B cell (primary cell): ENCODE measurements around the gene COL25A1. TPM values are rescaled to one million over a fixed set of nuclear protein-coding genes. Genes with fewer than 3 reads are reported as not detected.

ENCODE experiments used
- ATAC-seq: fragments of 200-7000 bp; cut with Tn5 transposase; one replicate; pipeline ENCODE4 v1.10.0; 2021; ENCODE audit warnings: low read depth, mild to moderate bottlenecking, moderate number of reproducible peaks, moderate library complexity
- CTCF ChIA-PET: fragments of 350-600 bp; sonication (Branson Sonifier 250); formaldehyde crosslinking; loops from one replicate; lab custom pipeline; 2021; ENCODE audit warnings: antibody characterized with exemption, inconsistent platforms; lab: Charles Lee
- POLR2A ChIA-PET: fragments of 350-600 bp; sonication (Branson Sonifier 250); formaldehyde crosslinking; loops from one replicate; lab custom pipeline; 2021; ENCODE audit warnings: antibody characterized with exemption; lab: Charles Lee
- DNase-seq: peaks from one replicate; pipeline ENCODE4 v3.0.0; 2013
- H2AFZ ChIP-seq: 2 replicates; pipeline ENCODE4 v1.6.1; 2012; ENCODE audit warnings: mild to moderate bottlenecking, low read depth, low read length; ENCODE audit not compliant: insufficient read depth, poor library complexity, severe bottlenecking
- H3K27ac ChIP-seq, 2 donors: 1 replicate in 1 of 2; 2 replicates in 1 of 2; pipeline ENCODE4 v1.5.1; 2012 to 2013; ENCODE audit warnings: low read length in 2 of 2, mild to moderate bottlenecking in 2 of 2, moderate library complexity in 1 of 2
- H3K27me3 ChIP-seq, 4 experiments: fragments of 200-600 bp in 1 of 4; sonication (generic) in 1 of 4; replicated peaks in 1 of 4; 1 replicate in 2 of 4; 2 replicates in 2 of 4; pipeline versions ENCODE4 v1.6.1 to v1.7.0; 2013 to 2016; ENCODE audit warnings: low read length in 3 of 4, mild to moderate bottlenecking in 2 of 4, mixed read lengths in 1 of 4, moderate library complexity in 1 of 4; ENCODE audit not compliant: insufficient read depth in 4 of 4, control insufficient read depth in 3 of 4; ENCODE audit errors: control extremely low read depth in 1 of 4
- H3K36me3 ChIP-seq, 2 experiments: replicated peaks in 1 of 2; 1 replicate in 1 of 2; 2 replicates in 1 of 2; pipeline versions ENCODE4 v1.6.1 to v1.7.1; 2013; ENCODE audit warnings: low read length in 1 of 2; ENCODE audit not compliant: insufficient read depth in 2 of 2, control insufficient read depth in 1 of 2; ENCODE audit errors: control extremely low read depth in 1 of 2, extremely low read depth in 1 of 2
- H3K4me1 ChIP-seq, 2 donors: fragments of 200-600 bp in 1 of 2; sonication (generic) in 1 of 2; 1 replicate in 1 of 2; 2 replicates in 1 of 2; pipeline versions ENCODE4 v1.5.1 to v1.6.1; 2013 to 2017; ENCODE audit warnings: low read length in 2 of 2; ENCODE audit not compliant: control insufficient read depth in 2 of 2, insufficient read depth in 2 of 2
- H3K4me2 ChIP-seq: replicated peaks from 2 replicates; pipeline ENCODE3; 2012; ENCODE audit warnings: mild to moderate bottlenecking, low read depth, low read length; ENCODE audit not compliant: poor library complexity, severe bottlenecking
- H3K4me3 ChIP-seq, 5 experiments: fragments of 200-600 bp in 1 of 5; sonication (generic) in 1 of 5; 1 replicate in 3 of 5; 2 replicates in 2 of 5; pipeline versions ENCODE4 v1.5.1 to v1.7.0; 2011 to 2016; ENCODE audit warnings: low read length in 4 of 5, mild to moderate bottlenecking in 4 of 5, low read depth in 2 of 5, control low read depth in 1 of 5, moderate library complexity in 1 of 5; ENCODE audit not compliant: insufficient read depth in 1 of 5; ENCODE audit errors: control extremely low read depth in 1 of 5, extremely low read depth in 1 of 5
- H3K79me2 ChIP-seq: fragments of 200-600 bp; sonication (generic); one replicate; pipeline ENCODE4 v1.6.0; 2016; ENCODE audit warnings: low read length; ENCODE audit not compliant: control insufficient read depth, insufficient read depth
- H3K9ac ChIP-seq: fragments of 200-600 bp; sonication (generic); 2 replicates; pipeline ENCODE4 v1.6.1; 2017; ENCODE audit warnings: mild to moderate bottlenecking, low read length, moderate library complexity
- H3K9me3 ChIP-seq, 3 donors: one replicate each; pipeline versions ENCODE4 v1.6.1 to v1.7.1; 2013; ENCODE audit warnings: low read length in 2 of 3; ENCODE audit not compliant: control insufficient read depth in 2 of 3, insufficient read depth in 1 of 3; ENCODE audit errors: control extremely low read depth in 1 of 3
- H4K20me1 ChIP-seq: 2 replicates; pipeline ENCODE4 v1.6.0; 2012; ENCODE audit warnings: mild to moderate bottlenecking, low read length; ENCODE audit not compliant: insufficient read depth, control insufficient read depth, poor library complexity, severe bottlenecking
- H3K27ac Mint-ChIP-seq: one replicate; pipeline ENCODE4 v1.8.0; 2021; ENCODE audit warnings: mixed read lengths
- H3K27me3 Mint-ChIP-seq: one replicate; pipeline ENCODE4 v1.8.0; 2021; ENCODE audit warnings: mixed read lengths
- H3K4me1 Mint-ChIP-seq: one replicate; pipeline ENCODE4 v1.8.0; 2021; ENCODE audit warnings: mixed read lengths
- H3K4me3 Mint-ChIP-seq: one replicate; pipeline ENCODE4 v1.8.0; 2021; ENCODE audit warnings: mixed read lengths
- H3K9me3 Mint-ChIP-seq: one replicate; pipeline ENCODE4 v1.8.0; 2022; ENCODE audit warnings: mixed read lengths; ENCODE audit not compliant: insufficient read depth
- EZH2 ChIP-seq: IDR thresholded peaks from 2 replicates; pipeline ENCODE4 v1.6.1; 2012; ENCODE audit warnings: borderline replicate concordance, low read depth, mild to moderate bottlenecking, moderate library complexity, low read length; ENCODE audit not compliant: insufficient read depth, poor library complexity, severe bottlenecking
- WGBS: methylation state at CpG from one replicate; pipeline ENCODE4 v1.1.5; 2013; ENCODE audit warnings: missing lambda C conversion rate; ENCODE audit not compliant: insufficient coverage; 5-methylcytosine and 5-hydroxymethylcytosine counted together
- intact Hi-C: fragments of 100-400 bp; cut with micrococcal nuclease; formaldehyde crosslinking; loops from one replicate; pipeline ENCODE4 v1.10.0; 2022
- polyA plus RNA-seq: library from polyadenylated mRNA; depleted of rRNA; stranded (reverse); fragments of >200 nt; gene quantifications from 2 replicates; pipeline ENCODE4 v1.2.3, GENCODE V29; 2012
- total RNA-seq, 2 donors: library from RNA; stranded (reverse); fragments of 120-200 nt in 1 of 2; gene quantifications; 1 replicate in 1 of 2; 2 replicates in 1 of 2; pipeline versions ENCODE4 v1.2.3 to v1.2.4, GENCODE V29; 2013 to 2022
- TF ChIP-seq, protein P1 (sequence below): fragments of 200-600 bp; IDR thresholded peaks from one replicate; pipeline ENCODE4 v1.8.0; 2022; ENCODE audit warnings: antibody characterized with exemption, mild to moderate bottlenecking

Gene COL25A1
- total and polyA plus RNA-seq, 2 donors (not counting 1 experiment from before 2014, with no cell fraction given): not detected

DNA sequence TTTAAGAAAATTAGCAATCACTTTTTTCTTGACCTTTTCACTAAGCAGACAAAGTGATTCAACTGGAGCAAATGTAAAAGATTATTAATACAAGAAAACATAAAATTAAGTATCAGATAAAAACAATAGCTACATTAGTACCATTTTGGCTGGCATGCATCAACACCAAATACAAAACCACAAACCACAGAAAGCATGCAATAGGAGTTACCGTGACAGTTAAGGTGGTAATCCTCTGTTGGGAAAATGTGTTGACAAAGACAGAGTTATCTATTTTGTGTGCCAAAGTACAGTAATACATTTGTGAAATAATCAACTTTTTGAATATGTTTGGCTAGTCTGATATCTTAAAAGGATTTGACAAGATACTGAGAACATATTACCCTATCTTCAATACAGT, 449.8 kb downstream of the COL25A1 start:
- POLR2A ChIA-PET: no interaction called here
- no peak overlapping the region for H3K27ac Mint-ChIP-seq

DNA sequence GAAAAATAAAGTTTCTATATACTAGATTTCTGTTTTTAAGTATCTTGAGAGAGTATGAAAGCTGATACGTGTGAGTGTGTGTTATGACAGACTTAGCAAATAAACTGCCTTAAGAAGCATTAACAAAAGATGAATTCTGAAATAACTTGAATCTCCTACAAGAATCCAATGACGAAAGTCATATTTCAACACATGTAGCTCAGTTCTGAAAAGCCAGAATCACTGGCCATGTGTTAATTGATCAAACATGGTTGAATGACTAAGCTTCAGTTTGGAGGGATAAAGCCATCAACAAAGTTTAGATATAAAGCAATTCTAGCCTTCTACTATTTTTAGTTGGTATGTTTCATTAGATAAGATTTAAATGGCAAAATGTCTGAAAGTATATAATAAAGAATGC, 451.1 kb downstream of the COL25A1 start:
- no peak overlapping the region for H3K27ac ChIP-seq
- WGBS: no CpG with 5 or more reads among the region's 2 CpGs
- no peaks in the 10 kb centered on the region for H4K20me1 ChIP-seq
- ChIA-PET CTCF (interaction anchor here (0.6 kb wide), 1 partner anchor 177 kb away, joined by 3 read pairs; no protein-coding TSS in a partner anchor), POLR2A (no interaction called here)
- H3K4me3 Mint-ChIP-seq: no peak overlapping the region
- H3K9me3 ChIP-seq: no peaks in the 10 kb centered on the region
- H3K4me2 ChIP-seq: no peak overlapping the region
- intact Hi-C loops: no loop called here
- H3K4me1 Mint-ChIP-seq: peaks cover 14% of the 10 kb centered on the region
- H3K79me2 ChIP-seq: no peaks in the 10 kb centered on the region
- H3K9me3 Mint-ChIP-seq: no peaks in the 10 kb centered on the region
- no peak for DNase-seq
- no peak overlapping the region for H2AFZ ChIP-seq
- H3K4me1 ChIP-seq: peaks cover 13 to 15% of the 10 kb centered on the region in 2 donors
- no peak for ATAC-seq
- H3K27ac Mint-ChIP-seq: no peak overlapping the region
- H3K4me3 ChIP-seq: no peak overlapping the region
- H3K27me3 ChIP-seq: no peaks in the 10 kb centered on the region
- TF ChIP-seq, protein P1, sequence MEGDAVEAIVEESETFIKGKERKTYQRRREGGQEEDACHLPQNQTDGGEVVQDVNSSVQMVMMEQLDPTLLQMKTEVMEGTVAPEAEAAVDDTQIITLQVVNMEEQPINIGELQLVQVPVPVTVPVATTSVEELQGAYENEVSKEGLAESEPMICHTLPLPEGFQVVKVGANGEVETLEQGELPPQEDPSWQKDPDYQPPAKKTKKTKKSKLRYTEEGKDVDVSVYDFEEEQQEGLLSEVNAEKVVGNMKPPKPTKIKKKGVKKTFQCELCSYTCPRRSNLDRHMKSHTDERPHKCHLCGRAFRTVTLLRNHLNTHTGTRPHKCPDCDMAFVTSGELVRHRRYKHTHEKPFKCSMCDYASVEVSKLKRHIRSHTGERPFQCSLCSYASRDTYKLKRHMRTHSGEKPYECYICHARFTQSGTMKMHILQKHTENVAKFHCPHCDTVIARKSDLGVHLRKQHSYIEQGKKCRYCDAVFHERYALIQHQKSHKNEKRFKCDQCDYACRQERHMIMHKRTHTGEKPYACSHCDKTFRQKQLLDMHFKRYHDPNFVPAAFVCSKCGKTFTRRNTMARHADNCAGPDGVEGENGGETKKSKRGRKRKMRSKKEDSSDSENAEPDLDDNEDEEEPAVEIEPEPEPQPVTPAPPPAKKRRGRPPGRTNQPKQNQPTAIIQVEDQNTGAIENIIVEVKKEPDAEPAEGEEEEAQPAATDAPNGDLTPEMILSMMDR: no peak
- no peak for TF ChIP-seq EZH2
- no peak overlapping the region for H3K9ac ChIP-seq
- peaks cover 7% of the 10 kb centered on the region for H3K27me3 Mint-ChIP-seq
- H3K36me3 ChIP-seq: no peaks in the 10 kb centered on the region

More for the DNA sequence above, 449.8 kb downstream of the COL25A1 start:
- Histone ChIP-seq H3K9ac (no peak overlapping the region), H3K36me3 (no peaks in the 10 kb centered on the region), H3K4me3 (no peak overlapping the region), H2AFZ (no peak overlapping the region), H3K4me1 (peaks cover 13 to 15% of the 10 kb centered on the region in 2 donors), H3K9me3 (no peaks in the 10 kb centered on the region), H4K20me1 (no peaks in the 10 kb centered on the region), H3K4me2 (no peak overlapping the region), H3K27me3 (no peaks in the 10 kb centered on the region), H3K79me2 (no peaks in the 10 kb centered on the region), H3K27ac (no peak overlapping the region)
- Mint-ChIP-seq H3K9me3 (no peaks in the 10 kb centered on the region), H3K4me3 (no peak overlapping the region), H3K4me1 (peaks cover 14% of the 10 kb centered on the region), H3K27me3 (peaks cover 7% of the 10 kb centered on the region)
- no CpG with 5 or more reads among the region's 1 CpG for WGBS
- no peak for ATAC-seq
- DNase-seq: no peak
- CTCF ChIA-PET: no interaction called here
- TF ChIP-seq, protein P1: no peak
- no peak for TF ChIP-seq EZH2
- intact Hi-C loops: no loop called here
